Measurements from ENCODE around the gene RPUSD1. TPM values are rescaled to one million over a fixed set of nuclear protein-coding genes. Genes with fewer than 3 reads are reported as not detected.

RPUSD1 gene
- total RNA-seq, 5 donors from 2014 or later (not counting 1 experiment from before 2014, with no cell fraction given): 16.0 to 35.3 (median 34.5) TPM

DNA sequence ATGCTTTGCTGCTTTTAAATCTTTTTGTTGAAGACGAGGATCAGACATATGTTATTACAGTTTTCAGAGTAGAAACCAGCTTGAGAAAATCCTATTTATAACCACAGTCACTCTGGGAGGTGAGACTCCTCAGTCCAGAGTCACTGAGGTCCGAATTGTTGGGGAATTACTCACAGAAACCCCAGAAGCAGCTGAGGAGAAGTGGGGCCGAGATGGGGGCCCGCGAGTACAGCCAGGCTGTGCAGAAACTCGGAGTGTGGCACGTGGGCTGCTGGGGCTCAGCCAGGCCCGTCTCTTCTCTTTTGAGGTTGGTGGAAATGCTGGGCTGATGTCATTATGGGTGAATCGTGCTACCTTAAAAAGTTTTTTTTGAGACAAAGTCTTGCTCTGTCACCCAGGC lies 26.8 kb upstream of the RPUSD1 start:
- H3K4me1 ChIP-seq (ENCODE audit: control insufficient read depth in 1 of 2, extremely low read depth in 1 of 2, insufficient read depth in 2 of 2, low read length in 2 of 2): peaks cover 8 to 15% of the 10 kb centered on the region in 2 experiments
- ATAC-seq (replicated peaks in 1 of 4) (no peak), DNase-seq (no peak)
- peaks cover 0 to 80% of the 10 kb centered on the region in 2 experiments for H3K27me3 ChIP-seq (replicated peaks in 1 of 2; ENCODE audit: control insufficient read depth in 2 of 2, extremely low read depth in 1 of 2, insufficient read depth in 2 of 2, low read length in 1 of 2)
- H3K9me3 ChIP-seq: no peaks in the 10 kb centered on the region
- no peak overlapping the region for H3K4me3 ChIP-seq (ENCODE audit: control insufficient read depth in 1 of 2, extremely low read depth in 1 of 2, low read length in 1 of 2)
- ChIA-PET CTCF (no interaction called here), POLR2A (no interaction called here)
- H3K4me3 Mint-ChIP-seq: no peak overlapping the region
- H3K27ac ChIP-seq (ENCODE audit: low read length): no peak overlapping the region
- peaks cover 6 to 14% (median 11%) of the 10 kb centered on the region in 3 donors for H3K4me1 Mint-ChIP-seq
- peaks cover 3% of the 10 kb centered on the region for H3K36me3 Mint-ChIP-seq
- H3K36me3 ChIP-seq (ENCODE audit: control insufficient read depth in 2 of 2, extremely low read depth in 1 of 2, insufficient read depth in 1 of 2, low read length in 1 of 2): no peaks in the 10 kb centered on the region
- peaks cover 11 to 35% of the 10 kb centered on the region in 2 donors for H3K27me3 Mint-ChIP-seq
- H3K27ac Mint-ChIP-seq: no peak overlapping the region
- H3K9me3 Mint-ChIP-seq: no peaks in the 10 kb centered on the region
- WGBS (ENCODE audit: insufficient coverage): no CpG with 5 or more reads among the region's 9 CpGs

GRCh38 chr16:813916-814412 lies 25.8 kb upstream of the RPUSD1 start:
- WGBS (ENCODE audit: insufficient coverage): 77% methylated on average over 13 of the region's 22 CpGs

GRCh38 chr16:813204-813915 lies 25.2 kb upstream of the RPUSD1 start:
- H3K4me1 Mint-ChIP-seq: peaks cover 7 to 11% (median 10%) of the 10 kb centered on the region in 3 donors
- H3K4me3 Mint-ChIP-seq: peak overlapping the region in 1 of 3 donors; percentile 37
- DNase-seq (peak in 24 of 35 experiments; percentile 18 to 62 (median 33)), ATAC-seq (replicated peaks in 1 of 4) (peak; percentile 66 to 85 (median 78))
- Histone ChIP-seq H3K9me3 (no peaks in the 10 kb centered on the region), H3K27ac (ENCODE audit: low read length) (no peak overlapping the region), H3K4me3 (ENCODE audit: control insufficient read depth in 1 of 2, extremely low read depth in 1 of 2, low read length in 1 of 2) (no peak overlapping the region), H3K36me3 (ENCODE audit: control insufficient read depth in 2 of 2, extremely low read depth in 1 of 2, insufficient read depth in 1 of 2, low read length in 1 of 2) (no peaks in the 10 kb centered on the region), H3K4me1 (ENCODE audit: control insufficient read depth in 1 of 2, extremely low read depth in 1 of 2, insufficient read depth in 2 of 2, low read length in 2 of 2) (peaks cover 2 to 14% of the 10 kb centered on the region in 2 experiments), H3K27me3 (replicated peaks in 1 of 2; ENCODE audit: control insufficient read depth in 2 of 2, extremely low read depth in 1 of 2, insufficient read depth in 2 of 2, low read length in 1 of 2) (peaks cover 0 to 68% of the 10 kb centered on the region in 2 experiments)
- H3K27me3 Mint-ChIP-seq: peaks cover 11 to 35% of the 10 kb centered on the region in 2 donors
- WGBS (ENCODE audit: insufficient coverage): 11% methylated on average over 55 of the region's 67 CpGs
- CTCF ChIA-PET: no interaction called here
- H3K9me3 Mint-ChIP-seq: no peaks in the 10 kb centered on the region
- H3K36me3 Mint-ChIP-seq: peaks cover 3% of the 10 kb centered on the region
- POLR2A ChIA-PET: no interaction called here
- no peak overlapping the region for H3K27ac Mint-ChIP-seq

More at GRCh38 chr16:813916-814412, 25.8 kb upstream of the RPUSD1 start:
- Histone ChIP-seq H3K9me3 (no peaks in the 10 kb centered on the region), H3K4me1 (ENCODE audit: control insufficient read depth in 1 of 2, extremely low read depth in 1 of 2, insufficient read depth in 2 of 2, low read length in 2 of 2) (peaks cover 0 to 9% of the 10 kb centered on the region in 2 experiments), H3K4me3 (ENCODE audit: control insufficient read depth in 1 of 2, extremely low read depth in 1 of 2, low read length in 1 of 2) (no peak overlapping the region), H3K36me3 (ENCODE audit: control insufficient read depth in 2 of 2, extremely low read depth in 1 of 2, insufficient read depth in 1 of 2, low read length in 1 of 2) (no peaks in the 10 kb centered on the region), H3K27me3 (replicated peaks in 1 of 2; ENCODE audit: control insufficient read depth in 2 of 2, extremely low read depth in 1 of 2, insufficient read depth in 2 of 2, low read length in 1 of 2) (peaks cover 0 to 71% of the 10 kb centered on the region in 2 experiments), H3K27ac (ENCODE audit: low read length) (no peak overlapping the region)
- peaks cover 6 to 7% (median 7%) of the 10 kb centered on the region in 3 donors for H3K4me1 Mint-ChIP-seq
- ATAC-seq (replicated peaks in 1 of 4) (no peak), DNase-seq (no peak)
- peaks cover 3% of the 10 kb centered on the region for H3K36me3 Mint-ChIP-seq
- CTCF ChIA-PET: no interaction called here
- peaks cover 11 to 35% of the 10 kb centered on the region in 2 donors for H3K27me3 Mint-ChIP-seq
- POLR2A ChIA-PET: no interaction called here
- no peaks in the 10 kb centered on the region for H3K9me3 Mint-ChIP-seq
- no peak overlapping the region for H3K27ac Mint-ChIP-seq
- no peak overlapping the region for H3K4me3 Mint-ChIP-seq

- ATAC-seq (replicated peaks in 1 of 4) (no peak), DNase-seq (no peak)
- Mint-ChIP-seq H3K27me3 (peaks cover 7 to 17% of the 10 kb centered on the region in 2 donors), H3K36me3 (peaks cover 3% of the 10 kb centered on the region), H3K9me3 (no peaks in the 10 kb centered on the region), H3K27ac (peak overlapping the region; percentile 95 to 96), H3K4me3 (peak overlapping the region; percentile 94 to 96 (median 94)), H3K4me1 (peaks cover 12 to 19% (median 14%) of the 10 kb centered on the region in 3 donors)
- CTCF ChIA-PET: no interaction called here
- Histone ChIP-seq H3K9me3 (no peaks in the 10 kb centered on the region), H3K4me1 (ENCODE audit: control insufficient read depth in 1 of 2, extremely low read depth in 1 of 2, insufficient read depth in 2 of 2, low read length in 2 of 2) (peaks cover 3 to 16% of the 10 kb centered on the region in 2 experiments), H3K27me3 (replicated peaks in 1 of 2; ENCODE audit: control insufficient read depth in 2 of 2, extremely low read depth in 1 of 2, insufficient read depth in 2 of 2, low read length in 1 of 2) (peaks cover 0 to 29% of the 10 kb centered on the region in 2 experiments), H3K27ac (ENCODE audit: low read length) (peak overlapping the region; percentile 87), H3K4me3 (ENCODE audit: control insufficient read depth in 1 of 2, extremely low read depth in 1 of 2, low read length in 1 of 2) (peak overlapping the region; percentile 66 to 93), H3K36me3 (ENCODE audit: control insufficient read depth in 2 of 2, extremely low read depth in 1 of 2, insufficient read depth in 1 of 2, low read length in 1 of 2) (no peaks in the 10 kb centered on the region)
- WGBS (ENCODE audit: insufficient coverage): 24% methylated on average over 14 of the region's 19 CpGs
- POLR2A ChIA-PET: no interaction called here
Observed at GRCh38 chr16:808085-808386, 19.9 kb upstream of the RPUSD1 start.

DNA sequence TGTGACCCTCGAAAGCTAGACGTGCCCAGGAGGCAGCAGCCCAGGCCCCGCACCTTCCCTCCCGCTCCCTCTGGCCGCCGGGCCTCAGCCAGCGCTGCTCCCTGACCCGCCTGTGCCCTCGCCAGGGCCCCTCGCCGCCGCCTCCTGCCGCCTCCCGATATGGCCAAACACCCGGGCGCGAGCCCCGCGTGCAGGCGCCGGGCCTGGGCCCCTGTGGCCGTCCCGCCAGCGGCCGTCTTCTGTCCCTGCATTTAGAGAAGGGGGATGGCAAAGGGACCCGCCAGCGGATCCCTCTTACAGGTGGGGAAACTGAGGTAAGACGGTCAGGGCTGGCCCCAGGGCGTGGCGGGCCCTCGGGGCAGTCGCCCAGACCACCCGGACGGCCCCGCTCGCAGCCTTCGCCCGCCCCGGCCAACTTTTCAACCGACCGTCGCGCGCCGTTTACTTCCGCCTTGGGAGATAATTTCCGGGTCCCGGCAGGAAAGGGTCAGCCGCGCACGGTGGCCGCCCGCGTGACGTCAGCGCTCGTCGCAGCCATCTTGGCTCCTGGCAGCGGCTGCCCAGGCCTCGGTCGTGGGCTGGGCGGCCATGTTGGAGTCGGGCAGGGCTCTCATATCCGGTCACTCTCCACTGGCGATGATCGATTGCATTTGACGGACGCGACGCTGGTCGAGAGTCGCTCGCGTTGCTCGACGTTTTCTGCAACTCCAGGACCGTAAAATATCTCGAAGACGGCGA lies 19.3 kb upstream of the RPUSD1 start:
- peaks cover 3 to 14% of the 10 kb centered on the region in 2 donors for H3K27me3 Mint-ChIP-seq
- H3K27ac Mint-ChIP-seq: peak overlapping the region; percentile 95 to 96
- peak overlapping the region; percentile 87 for H3K27ac ChIP-seq (ENCODE audit: low read length)
- no peaks in the 10 kb centered on the region for H3K36me3 ChIP-seq (ENCODE audit: control insufficient read depth in 2 of 2, extremely low read depth in 1 of 2, insufficient read depth in 1 of 2, low read length in 1 of 2)
- peak overlapping the region; percentile 66 to 93 for H3K4me3 ChIP-seq (ENCODE audit: control insufficient read depth in 1 of 2, extremely low read depth in 1 of 2, low read length in 1 of 2)
- CTCF ChIA-PET: no interaction called here
- DNase-seq (peak; percentile 55 to 90 (median 72)), ATAC-seq (replicated peaks in 1 of 4) (peak; percentile 88 to 96 (median 94))
- peaks cover 11 to 17% (median 12%) of the 10 kb centered on the region in 3 donors for H3K4me1 Mint-ChIP-seq
- POLR2A ChIA-PET: interaction anchor here in 1 of 2 donors (0.8 kb wide), 1 partner anchor 92 kb away, joined by 4 read pairs; no protein-coding TSS in a partner anchor
- WGBS (ENCODE audit: insufficient coverage): 7% methylated on average over 74 of the region's 80 CpGs
- H3K4me3 Mint-ChIP-seq: peak overlapping the region; percentile 94 to 96 (median 94)
- no peaks in the 10 kb centered on the region for H3K9me3 ChIP-seq
- no peaks in the 10 kb centered on the region for H3K9me3 Mint-ChIP-seq
- H3K27me3 ChIP-seq (replicated peaks in 1 of 2; ENCODE audit: control insufficient read depth in 2 of 2, extremely low read depth in 1 of 2, insufficient read depth in 2 of 2, low read length in 1 of 2): peaks cover 0 to 29% of the 10 kb centered on the region in 2 experiments
- H3K4me1 ChIP-seq (ENCODE audit: control insufficient read depth in 1 of 2, extremely low read depth in 1 of 2, insufficient read depth in 2 of 2, low read length in 2 of 2): peaks cover 3 to 16% of the 10 kb centered on the region in 2 experiments
- H3K36me3 Mint-ChIP-seq: no peaks in the 10 kb centered on the region

DNA sequence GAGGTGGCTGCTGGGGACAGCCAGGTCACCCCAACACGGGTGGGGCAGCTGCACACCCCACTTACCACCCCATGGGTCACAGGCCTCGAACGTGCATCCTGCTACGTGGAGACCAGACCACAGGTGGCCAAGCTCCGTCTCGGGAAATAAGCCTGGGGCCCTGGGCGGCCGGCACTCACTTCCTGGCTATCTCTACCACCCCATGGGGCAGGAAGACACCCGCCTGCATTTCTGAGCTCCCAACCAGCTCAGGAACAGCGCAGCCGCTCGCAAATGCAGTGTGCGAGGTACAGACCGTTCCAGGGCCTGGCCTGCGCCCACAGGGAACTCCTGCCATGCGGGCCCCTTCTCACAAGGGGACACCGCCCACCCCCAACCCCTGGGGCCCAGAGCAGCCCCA lies 17.3 kb upstream of the RPUSD1 start:
- no peak overlapping the region for H3K27ac Mint-ChIP-seq
- POLR2A ChIA-PET: no interaction called here
- H3K36me3 ChIP-seq (ENCODE audit: control insufficient read depth in 2 of 2, extremely low read depth in 1 of 2, insufficient read depth in 1 of 2, low read length in 1 of 2): no peaks in the 10 kb centered on the region
- H3K27ac ChIP-seq (ENCODE audit: low read length): no peak overlapping the region
- CTCF ChIA-PET: no interaction called here
- peaks cover 3 to 17% of the 10 kb centered on the region in 2 experiments for H3K4me1 ChIP-seq (ENCODE audit: control insufficient read depth in 1 of 2, extremely low read depth in 1 of 2, insufficient read depth in 2 of 2, low read length in 2 of 2)
- DNase-seq: no peak
- 79% methylated on average over 14 of the region's 17 CpGs for WGBS (ENCODE audit: insufficient coverage)
- H3K4me3 Mint-ChIP-seq: peak overlapping the region in 1 of 3 donors; percentile 94
- peaks cover 0 to 12% of the 10 kb centered on the region in 2 donors for H3K27me3 Mint-ChIP-seq
- H3K36me3 Mint-ChIP-seq: no peaks in the 10 kb centered on the region
- H3K27me3 ChIP-seq (replicated peaks in 1 of 2; ENCODE audit: control insufficient read depth in 2 of 2, extremely low read depth in 1 of 2, insufficient read depth in 2 of 2, low read length in 1 of 2): peaks cover 0 to 37% of the 10 kb centered on the region in 2 experiments
- H3K4me3 ChIP-seq (ENCODE audit: control insufficient read depth in 1 of 2, extremely low read depth in 1 of 2, low read length in 1 of 2): no peak overlapping the region
- H3K4me1 Mint-ChIP-seq: peaks cover 11 to 17% (median 12%) of the 10 kb centered on the region in 3 donors
- ATAC-seq (replicated peaks in 1 of 4): no peak
- no peaks in the 10 kb centered on the region for H3K9me3 ChIP-seq
- H3K9me3 Mint-ChIP-seq: no peaks in the 10 kb centered on the region

Data from T-cell (primary cell).